ENCODE results near the gene TMEM107. TPM values are rescaled to one million over a fixed set of nuclear protein-coding genes. Genes with fewer than 3 reads are reported as not detected.

The TMEM107 gene
- total RNA-seq, 4 donors from 2014 or later: 12.7 to 21.7 (median 15.5) TPM

DNA sequence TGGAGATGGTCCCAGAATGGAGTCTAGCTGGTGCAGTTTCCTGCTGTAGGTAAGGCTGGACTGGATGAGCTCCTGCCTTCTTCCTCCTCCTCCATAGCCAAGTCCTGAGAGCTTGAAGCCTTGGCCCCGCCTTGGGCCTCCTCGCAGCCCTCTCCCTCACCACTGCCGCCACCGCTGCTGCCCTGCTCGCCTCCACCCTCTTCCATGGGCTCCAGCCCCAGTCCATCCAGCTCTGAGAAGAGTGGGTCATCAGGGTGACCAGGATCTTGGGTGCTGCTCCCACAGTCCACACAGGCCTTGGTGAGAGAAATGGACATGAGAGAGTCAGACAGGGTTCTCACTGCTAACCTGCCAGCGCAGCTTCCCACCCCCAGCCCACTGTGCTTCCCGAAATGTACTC lies 35.1 kb downstream of the TMEM107 start:
- H3K4me3 ChIP-seq: no peak overlapping the region
- DNase-seq: no peak
- intact Hi-C loops (cut with DNase I): no loop called here
- TF ChIP-seq, protein P1, sequence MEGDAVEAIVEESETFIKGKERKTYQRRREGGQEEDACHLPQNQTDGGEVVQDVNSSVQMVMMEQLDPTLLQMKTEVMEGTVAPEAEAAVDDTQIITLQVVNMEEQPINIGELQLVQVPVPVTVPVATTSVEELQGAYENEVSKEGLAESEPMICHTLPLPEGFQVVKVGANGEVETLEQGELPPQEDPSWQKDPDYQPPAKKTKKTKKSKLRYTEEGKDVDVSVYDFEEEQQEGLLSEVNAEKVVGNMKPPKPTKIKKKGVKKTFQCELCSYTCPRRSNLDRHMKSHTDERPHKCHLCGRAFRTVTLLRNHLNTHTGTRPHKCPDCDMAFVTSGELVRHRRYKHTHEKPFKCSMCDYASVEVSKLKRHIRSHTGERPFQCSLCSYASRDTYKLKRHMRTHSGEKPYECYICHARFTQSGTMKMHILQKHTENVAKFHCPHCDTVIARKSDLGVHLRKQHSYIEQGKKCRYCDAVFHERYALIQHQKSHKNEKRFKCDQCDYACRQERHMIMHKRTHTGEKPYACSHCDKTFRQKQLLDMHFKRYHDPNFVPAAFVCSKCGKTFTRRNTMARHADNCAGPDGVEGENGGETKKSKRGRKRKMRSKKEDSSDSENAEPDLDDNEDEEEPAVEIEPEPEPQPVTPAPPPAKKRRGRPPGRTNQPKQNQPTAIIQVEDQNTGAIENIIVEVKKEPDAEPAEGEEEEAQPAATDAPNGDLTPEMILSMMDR (IDR thresholded peaks at IDR 0.05): no peak
- TF ChIP-seq POLR2A (IDR thresholded peaks at IDR 0.05): no peak
- H3K27me3 ChIP-seq: no peaks in the 10 kb centered on the region
- 94 to 100% methylated on average over 1 to 2 of the region's 7 CpGs for WGBS, 2 donors
- peaks cover 60 to 67% (median 65%) of the 10 kb centered on the region in 3 donors for H3K36me3 ChIP-seq
- peak overlapping the region in 3 of 4 donors; percentile 92 to 94 (median 94) for H3K27ac ChIP-seq
- H3K4me1 ChIP-seq: peaks cover 7 to 73% (median 23%) of the 10 kb centered on the region in 3 donors
- no peaks in the 10 kb centered on the region for H3K9me3 ChIP-seq

DNA sequence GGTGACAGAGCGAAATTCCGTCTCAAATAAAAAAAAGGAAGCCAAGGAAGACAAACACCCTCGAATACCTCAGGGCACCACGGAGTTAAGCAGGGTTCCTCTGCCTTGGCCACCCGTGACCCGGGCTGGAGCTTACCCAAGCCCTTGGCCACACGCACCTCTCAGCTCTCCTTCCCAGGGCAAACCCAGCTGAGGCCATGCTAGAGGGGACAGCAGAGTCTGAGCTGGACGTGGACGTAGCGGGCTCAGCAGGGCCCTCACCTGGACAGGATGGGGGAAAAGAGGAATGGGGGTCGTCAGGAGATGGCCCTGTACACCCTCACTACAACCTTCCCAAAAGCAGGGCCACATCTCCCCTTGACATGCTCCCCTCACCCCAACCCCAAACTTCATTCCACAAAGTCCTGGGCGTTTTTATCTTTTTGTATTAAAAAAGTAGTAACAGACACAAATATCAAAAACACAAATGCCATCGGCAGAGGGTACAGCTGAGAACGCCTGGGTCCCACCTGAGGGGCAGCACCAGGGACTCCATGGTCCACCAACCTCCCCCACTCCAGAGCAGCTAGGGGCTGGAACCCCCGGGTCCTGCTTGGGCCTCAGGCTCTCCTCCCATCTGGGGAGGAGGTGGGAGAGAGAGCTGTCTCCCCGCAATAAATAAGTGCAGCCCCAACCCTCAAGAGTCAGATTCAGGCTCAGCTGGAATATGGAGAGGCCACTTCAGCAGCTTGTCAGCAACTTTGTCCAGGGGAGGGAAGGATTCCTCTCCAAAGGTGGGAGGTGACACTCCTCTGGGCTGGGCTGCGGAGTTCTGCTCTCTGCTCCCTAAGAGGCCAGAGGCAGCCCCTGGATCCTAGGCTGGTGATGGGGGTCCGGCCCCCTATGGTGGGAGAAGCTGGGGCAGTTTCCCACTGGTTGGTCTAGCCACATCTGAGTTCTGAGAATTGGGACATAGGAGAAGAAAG lies 35.8 kb downstream of the TMEM107 start:
- H3K9me3 ChIP-seq: no peaks in the 10 kb centered on the region
- H3K4me3 ChIP-seq: no peak overlapping the region
- peak overlapping the region; percentile 68 to 94 (median 93) for H3K27ac ChIP-seq
- no peak for TF ChIP-seq POLR2A (IDR thresholded peaks at IDR 0.05)
- TF ChIP-seq, protein P1 (IDR thresholded peaks at IDR 0.05): no peak
- 73 to 81% methylated on average over 13 to 16 of the region's 18 CpGs for WGBS, 2 donors
- DNase-seq: no peak
- peaks cover 53 to 60% (median 58%) of the 10 kb centered on the region in 3 donors for H3K36me3 ChIP-seq
- no peaks in the 10 kb centered on the region for H3K27me3 ChIP-seq
- peaks cover 7 to 67% (median 23%) of the 10 kb centered on the region in 3 donors for H3K4me1 ChIP-seq
- intact Hi-C loops (cut with DNase I): no loop called here

DNA sequence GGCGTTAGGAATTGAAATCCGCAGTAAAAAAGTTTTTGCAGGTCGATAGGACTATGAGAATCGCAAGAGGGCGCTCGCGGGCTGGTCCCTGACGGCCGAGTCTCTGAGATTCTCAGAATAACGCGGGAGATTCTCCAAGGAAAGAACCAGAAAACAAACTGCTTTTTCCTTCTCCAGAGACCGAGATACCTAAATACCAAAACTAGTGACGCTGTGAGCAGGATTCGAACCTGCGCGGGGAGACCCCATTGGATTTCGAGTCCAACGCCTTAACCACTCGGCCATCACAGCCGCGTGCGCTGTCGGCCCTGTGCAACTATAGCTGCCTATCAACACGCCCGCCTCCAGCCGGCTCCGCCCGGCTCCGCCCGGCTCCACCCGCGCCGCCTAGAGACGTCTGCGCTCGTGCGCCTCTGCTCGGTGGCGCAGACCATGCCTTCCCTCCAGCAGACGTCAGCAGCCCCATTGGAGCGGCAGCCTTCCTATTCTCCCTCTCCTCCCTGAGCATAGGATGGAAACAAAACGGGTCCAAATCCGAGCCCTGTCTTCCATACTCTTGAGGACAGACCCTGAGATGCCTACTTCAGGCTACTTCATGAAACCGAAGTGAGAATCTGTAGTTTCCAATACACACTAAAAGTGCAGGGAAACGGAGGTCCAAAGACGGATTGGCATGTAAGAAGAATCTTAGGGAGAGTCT lies 37.4 kb downstream of the TMEM107 start:
- peaks cover 7 to 58% (median 23%) of the 10 kb centered on the region in 3 donors for H3K4me1 ChIP-seq
- H3K4me3 ChIP-seq: peak overlapping the region in 3 of 4 donors; percentile 2 to 56 (median 35)
- peak in 3 of 4 donors; percentile 3 to 70 (median 68) for TF ChIP-seq POLR2A (IDR thresholded peaks at IDR 0.05)
- TF ChIP-seq, protein P1 (IDR thresholded peaks at IDR 0.05): peak; percentile 77 to 95 (median 89)
- WGBS, 2 donors: 1% methylated on average over 30 to 46 of the region's 46 CpGs
- no peaks in the 10 kb centered on the region for H3K27me3 ChIP-seq
- H3K9me3 ChIP-seq: no peaks in the 10 kb centered on the region
- peak overlapping the region; percentile 68 to 94 (median 93) for H3K27ac ChIP-seq
- DNase-seq: no peak
- intact Hi-C loops (cut with DNase I): no loop called here
- H3K36me3 ChIP-seq: peaks cover 39 to 44% (median 43%) of the 10 kb centered on the region in 3 donors

DNA sequence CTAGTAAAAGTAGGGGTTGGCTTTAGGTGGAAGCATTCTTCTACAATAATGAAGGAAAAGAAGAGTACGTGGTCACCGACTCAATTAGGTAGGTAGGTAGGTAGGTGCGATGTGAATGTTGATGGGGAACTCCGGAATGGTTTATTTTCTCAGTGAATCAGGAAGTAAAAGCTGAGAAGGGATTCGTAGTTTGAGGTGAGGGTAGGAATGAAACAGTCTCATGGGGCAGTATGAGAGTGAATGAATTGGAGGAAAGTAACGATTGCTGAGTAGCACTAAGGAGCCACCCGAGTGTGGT lies 37.9 kb downstream of the TMEM107 start:
- 0 to 1% methylated on average over 7 of the region's 7 CpGs for WGBS, 2 donors
- no peaks in the 10 kb centered on the region for H3K9me3 ChIP-seq

More for the DNA sequence above, 37.9 kb downstream of the TMEM107 start:
- Histone ChIP-seq H3K4me3 (peak overlapping the region in 3 of 4 donors; percentile 2 to 56 (median 35)), H3K36me3 (peaks cover 34 to 39% (median 38%) of the 10 kb centered on the region in 3 donors), H3K27me3 (no peaks in the 10 kb centered on the region), H3K4me1 (peaks cover 7 to 58% (median 23%) of the 10 kb centered on the region in 3 donors), H3K27ac (peak overlapping the region; percentile 68 to 94 (median 93))
- TF ChIP-seq, protein P1 (IDR thresholded peaks at IDR 0.05): no peak
- TF ChIP-seq POLR2A (IDR thresholded peaks at IDR 0.05): no peak
- intact Hi-C loops (cut with DNase I): no loop called here
- no peak for DNase-seq

Measured in esophagus squamous epithelium (tissue), 5 donors.